Suprapubic skin (tissue), 4 donors: Measurements from ENCODE around the gene SLC12A6. TPM values are rescaled to one million over a fixed set of nuclear protein-coding genes. Genes with fewer than 3 reads are reported as not detected.

Experiments used
- total RNA-seq, 4 donors: library from RNA; depleted of rRNA; stranded (reverse); fragments of >200 nt; gene quantifications; one replicate each; pipeline ENCODE4 v1.1.0, GENCODE V29; 2016

Gene SLC12A6
- total RNA-seq, 4 donors from 2014 or later, result 18.3 to 78.9 (median 35.9) TPM

Other genes with a start within 250 kb of the SLC12A6 start
- 10 to 100 TPM; 25.8 to 44.8 (median 31.9) TPM for gene EMC7, start 235.9 kb downstream of the SLC12A6 start, total RNA-seq
- 1 to 10 TPM in 3 of 4 donors, under 1 TPM in 1; 0.83 to 2.3 (median 1.4) TPM for gene PGBD4, start 235.7 kb downstream of the SLC12A6 start, total RNA-seq
- gene KATNBL1, start 127.7 kb downstream of the SLC12A6 start, total RNA-seq, result 100 to 1,000 TPM in 1 of 4 donors, 10 to 100 TPM in 3; 42.6 to 109 (median 47.8) TPM
- 100 to 1,000 TPM; 101 to 155 (median 120) TPM for gene EMC4, start 112.8 kb downstream of the SLC12A6 start, total RNA-seq
- 100 to 1,000 TPM in 3 of 4 donors, 10 to 100 TPM in 1; 88.9 to 196 (median 133) TPM for gene NOP10, start 5.4 kb upstream of the SLC12A6 start, total RNA-seq
- under 1 TPM in 1 of 4 donors, not detected in 3; 0.10 TPM for gene NUTM1, start 5.5 kb upstream of the SLC12A6 start, total RNA-seq
- 100 to 1,000 TPM in 1 of 4 donors, 10 to 100 TPM in 3; 23.6 to 105 (median 35.9) TPM for gene LPCAT4, start 29.4 kb upstream of the SLC12A6 start, total RNA-seq
- gene GOLGA8A, start 100.0 kb upstream of the SLC12A6 start, total RNA-seq, result 100 to 1,000 TPM in 1 of 4 donors, 10 to 100 TPM in 3; 19.5 to 155 (median 55.4) TPM
- gene GOLGA8B, start 245.9 kb upstream of the SLC12A6 start, total RNA-seq, result 100 to 1,000 TPM in 1 of 4 donors, 10 to 100 TPM in 3; 83.2 to 336 (median 98.0) TPM